ENCODE results near the gene CUL9. TPM values are rescaled to one million over a fixed set of nuclear protein-coding genes. Genes with fewer than 3 reads are reported as not detected.

The CUL9 gene
- total RNA-seq, 1 experiment from 2014 or later = 6.6 TPM

DNA sequence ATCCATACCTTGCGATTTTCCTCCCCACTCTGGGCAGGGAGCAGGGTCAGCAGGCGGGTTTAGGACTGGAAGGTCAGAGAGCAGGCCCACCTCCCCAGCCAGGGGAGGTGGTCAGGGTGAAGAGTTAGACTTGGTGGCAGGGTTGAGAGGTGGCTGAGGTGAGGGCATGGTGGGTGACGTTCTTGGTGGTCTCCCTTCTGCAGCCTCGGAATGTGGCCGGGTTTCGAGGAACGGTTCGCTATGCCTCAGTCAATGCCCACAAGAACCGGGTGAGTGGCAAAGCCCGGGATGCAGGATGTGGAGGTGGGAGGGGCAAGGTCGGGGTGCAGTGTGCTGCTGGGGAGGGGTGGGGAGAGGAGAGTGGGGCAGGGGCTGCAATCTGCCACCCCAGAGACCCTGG is 72.8 kb downstream of the CUL9 start:
- DNase-seq (ENCODE audit: low read depth) = no peak

- DNase-seq (ENCODE audit: low read depth) = no peak
These were observed 73.5 kb downstream of the CUL9 start for GRCh38 chr6:43255408-43256054.

DNA sequence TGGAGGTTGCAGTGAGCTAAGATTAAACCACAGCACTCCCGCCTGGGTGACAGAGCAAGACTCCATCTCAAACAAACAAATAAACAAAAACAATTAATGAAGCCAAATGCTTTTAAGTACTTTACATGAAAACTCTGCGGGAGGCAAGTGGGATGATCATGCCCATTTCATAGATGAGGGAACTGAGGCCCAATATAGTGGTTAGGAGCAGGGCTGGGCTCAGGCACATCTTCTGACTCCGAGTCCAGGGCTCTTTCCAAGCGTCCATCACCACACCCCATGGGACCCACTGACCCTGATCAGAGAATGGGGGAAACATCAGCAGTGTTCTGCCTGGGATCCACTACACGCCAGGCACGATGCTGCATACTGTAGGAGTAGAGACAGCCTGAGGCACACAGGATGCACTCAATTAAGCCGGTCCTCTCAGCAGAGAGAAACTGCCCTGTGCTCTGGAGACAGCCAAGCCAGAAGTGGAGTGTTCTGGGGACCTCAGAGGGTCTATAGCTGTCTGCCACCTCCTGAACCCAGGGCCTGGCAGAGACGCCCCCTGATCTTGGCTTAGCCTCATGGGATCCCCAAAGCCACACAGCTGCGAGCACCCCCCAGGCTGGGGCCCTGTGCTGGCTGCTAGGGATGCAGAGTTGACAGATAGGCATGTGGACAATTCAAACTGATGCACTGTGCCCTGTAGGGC is 74.8 kb downstream of the CUL9 start:
- DNase-seq (ENCODE audit: low read depth) = no peak

DNA sequence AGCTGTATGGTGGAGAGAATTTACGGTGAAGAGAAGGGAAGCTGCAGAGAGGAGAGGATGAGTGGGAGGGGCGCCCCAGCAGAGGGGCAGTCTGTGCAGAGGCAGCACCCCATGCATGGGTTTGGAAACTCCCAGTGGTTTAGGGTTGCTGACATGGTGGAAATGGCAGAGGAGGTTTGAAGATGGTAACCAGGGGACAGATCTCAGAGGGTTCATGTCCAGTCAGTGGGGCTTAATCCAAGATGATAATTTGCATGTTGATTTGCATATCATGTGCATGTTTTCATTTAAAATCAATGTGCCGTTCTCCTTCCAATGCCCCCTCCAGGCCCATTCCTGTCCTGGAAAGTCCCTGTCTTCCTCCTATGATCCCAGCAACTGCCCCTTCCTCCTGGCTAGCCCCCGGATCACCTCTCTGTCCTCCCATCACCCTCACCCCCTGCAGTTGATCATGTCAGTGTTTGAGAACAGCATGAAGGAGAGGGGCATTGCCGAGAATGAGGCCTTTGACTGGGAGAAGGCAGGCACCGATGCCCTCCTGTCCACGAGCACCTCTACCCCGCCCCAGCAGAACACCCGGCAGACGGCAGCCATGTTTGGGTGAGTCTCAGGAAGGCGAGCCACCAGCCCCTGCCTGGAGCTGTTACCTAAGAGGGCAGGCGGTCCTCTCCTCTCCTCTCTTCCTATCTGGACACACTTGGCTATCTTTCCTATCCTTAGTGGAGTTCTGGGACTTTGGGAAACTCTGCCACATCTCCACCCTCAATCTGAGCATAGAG is 75.6 kb downstream of the CUL9 start:
- DNase-seq (ENCODE audit: low read depth) = no peak

DNA sequence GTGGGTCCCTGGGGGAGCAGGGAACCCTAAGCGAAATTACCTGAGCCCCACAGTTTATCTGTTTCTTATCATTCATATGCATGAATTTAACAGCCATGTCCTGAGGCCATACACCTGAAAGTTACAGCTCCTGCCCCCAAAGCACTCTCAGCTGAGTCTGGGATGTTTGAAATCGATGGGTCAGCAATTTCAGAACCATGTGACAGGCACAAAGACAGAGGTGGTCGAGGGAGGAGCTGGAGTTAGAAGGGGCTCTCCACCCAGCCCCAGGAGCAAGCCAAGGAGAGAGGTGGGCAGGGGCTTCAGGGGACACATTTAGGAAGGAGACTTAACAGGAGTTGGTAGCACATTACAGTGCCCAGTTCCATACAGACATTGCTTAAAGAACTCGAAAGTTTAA is 76.2 kb downstream of the CUL9 start:
- no peak for DNase-seq (ENCODE audit: low read depth)

DNA sequence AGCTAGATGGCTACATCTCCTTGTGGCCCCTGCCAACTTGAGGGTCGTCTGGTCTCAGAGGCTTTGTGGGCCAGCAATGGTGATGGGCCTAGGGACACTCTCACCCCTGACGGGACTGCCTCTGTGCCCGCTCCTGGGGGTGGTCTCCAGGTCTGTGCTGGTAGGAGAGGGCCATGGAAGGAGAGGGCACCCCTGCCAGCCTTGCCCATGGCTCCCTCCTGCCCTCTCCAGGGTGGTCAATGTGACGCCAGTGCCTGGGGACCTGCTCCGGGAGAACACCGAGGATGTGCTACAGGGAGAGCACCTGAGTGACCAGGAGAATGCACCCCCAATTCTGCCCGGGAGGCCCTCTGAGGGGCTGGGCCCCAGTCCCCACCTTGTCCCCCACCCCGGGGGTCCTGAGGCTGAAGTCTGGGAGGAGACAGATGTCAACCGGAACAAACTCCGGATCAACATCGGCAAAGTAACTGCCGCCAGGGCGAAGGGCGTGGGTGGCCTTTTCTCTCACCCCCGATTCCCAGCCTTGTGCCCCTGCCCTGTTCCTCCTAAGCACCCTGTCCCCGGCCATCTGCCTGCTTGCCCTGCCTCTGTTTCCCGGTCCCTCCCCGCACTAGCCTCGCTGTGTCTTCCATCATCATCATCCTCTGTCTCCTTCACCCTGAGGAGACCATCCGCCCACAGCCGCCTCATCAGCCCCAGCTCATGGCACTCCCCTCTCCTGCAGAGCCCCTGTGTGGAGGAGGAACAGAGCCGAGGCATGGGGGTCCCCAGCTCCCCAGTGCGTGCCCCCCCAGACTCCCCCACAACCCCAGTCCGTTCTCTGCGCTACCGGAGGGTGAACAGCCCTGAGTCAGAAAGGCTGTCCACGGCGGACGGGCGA is 77.1 kb downstream of the CUL9 start:
- DNase-seq (ENCODE audit: low read depth) = no peak

GRCh38 chr6:43260791-43261190 is 78.8 kb downstream of the CUL9 start:
- no peak for DNase-seq (ENCODE audit: low read depth)

GRCh38 chr6:43261198-43261597 is 79.2 kb downstream of the CUL9 start:
- DNase-seq (ENCODE audit: low read depth) = no peak

DNA sequence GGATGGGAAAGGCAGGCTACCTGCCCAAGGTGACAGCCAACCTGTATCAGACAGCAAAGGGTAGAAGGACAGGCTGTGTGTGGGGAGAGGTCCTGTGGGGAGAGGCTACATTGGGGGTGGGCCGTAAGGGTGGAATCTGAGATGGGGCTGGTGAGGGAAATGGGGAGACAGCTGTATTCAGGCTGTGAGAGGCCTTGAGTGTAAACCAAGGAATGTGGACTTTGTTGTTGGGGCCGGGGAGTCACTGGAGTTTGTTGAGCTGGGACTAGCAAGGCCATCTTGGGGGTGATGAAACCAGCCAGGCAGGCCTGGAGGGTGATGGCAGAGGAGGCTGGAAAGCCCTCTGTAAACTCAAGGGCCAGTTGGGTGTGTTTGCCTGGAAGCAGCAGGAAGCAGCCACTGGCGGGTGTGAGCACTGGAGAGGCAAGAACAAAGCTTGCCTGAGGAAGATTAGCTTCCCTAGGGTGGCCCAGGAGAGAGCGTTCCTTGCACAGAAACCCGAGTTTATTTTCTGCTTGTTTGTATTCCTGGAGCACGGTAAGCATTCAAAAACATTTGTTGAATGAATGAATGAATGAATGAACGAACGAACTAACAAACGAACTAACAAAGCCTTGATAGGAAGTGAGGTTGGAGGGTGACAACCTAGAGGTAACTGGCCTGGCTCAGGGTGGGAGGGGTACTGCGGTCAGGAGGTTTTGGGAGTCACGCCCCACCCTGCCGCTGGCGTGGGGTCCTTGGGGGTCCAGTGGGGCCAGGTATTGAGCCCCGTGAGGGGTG is 80.2 kb downstream of the CUL9 start:
- no peak for DNase-seq (ENCODE audit: low read depth)

GRCh38 chr6:43262780-43263313 is 80.9 kb downstream of the CUL9 start:
- no peak for DNase-seq (ENCODE audit: low read depth)

DNA sequence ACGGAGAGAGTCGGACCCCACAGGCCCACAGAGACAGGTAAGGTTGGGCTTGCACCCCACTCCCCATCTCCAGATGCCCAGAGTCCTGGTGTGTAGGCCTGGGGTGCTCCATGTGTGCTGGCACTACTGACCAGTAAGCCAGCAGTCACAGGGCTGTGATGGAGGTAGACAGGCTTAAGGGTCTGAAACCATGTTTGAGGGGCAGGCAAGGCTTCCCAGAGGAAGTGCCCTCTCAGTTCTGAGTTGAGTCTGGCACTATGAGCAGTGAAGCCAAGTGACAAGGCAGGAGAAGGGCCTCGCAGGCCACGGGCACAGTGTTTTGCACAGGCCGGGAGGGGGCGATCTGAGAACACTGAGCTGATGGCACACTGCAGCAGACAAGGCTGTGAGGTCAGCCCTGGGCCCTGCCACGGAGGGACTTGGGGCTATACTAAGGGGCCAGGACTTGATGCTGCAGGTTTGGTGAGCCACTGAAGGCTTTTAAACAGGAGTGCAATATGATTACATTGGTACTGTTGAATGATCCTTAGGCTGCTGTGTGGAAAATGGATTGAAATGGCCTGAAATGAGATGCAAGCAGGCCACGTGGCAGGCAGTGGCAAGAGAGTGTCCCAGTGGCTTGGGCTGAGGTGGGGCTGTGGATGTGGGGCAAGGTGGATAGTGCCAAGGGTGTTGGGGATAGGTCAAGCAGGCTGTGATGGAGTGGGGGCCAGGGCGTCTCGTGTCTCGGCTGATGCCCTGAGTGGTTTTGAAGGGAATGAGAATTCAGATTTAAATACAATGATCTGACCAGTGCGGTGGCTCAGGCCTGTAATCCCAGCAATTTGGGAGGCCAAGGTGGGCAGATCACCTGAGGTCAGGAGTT is 81.5 kb downstream of the CUL9 start:
- peak; percentile 58 for DNase-seq (ENCODE audit: low read depth)

- DNase-seq (ENCODE audit: low read depth) = no peak
These were observed 82.7 kb downstream of the CUL9 start for GRCh38 chr6:43264599-43265145.

DNA sequence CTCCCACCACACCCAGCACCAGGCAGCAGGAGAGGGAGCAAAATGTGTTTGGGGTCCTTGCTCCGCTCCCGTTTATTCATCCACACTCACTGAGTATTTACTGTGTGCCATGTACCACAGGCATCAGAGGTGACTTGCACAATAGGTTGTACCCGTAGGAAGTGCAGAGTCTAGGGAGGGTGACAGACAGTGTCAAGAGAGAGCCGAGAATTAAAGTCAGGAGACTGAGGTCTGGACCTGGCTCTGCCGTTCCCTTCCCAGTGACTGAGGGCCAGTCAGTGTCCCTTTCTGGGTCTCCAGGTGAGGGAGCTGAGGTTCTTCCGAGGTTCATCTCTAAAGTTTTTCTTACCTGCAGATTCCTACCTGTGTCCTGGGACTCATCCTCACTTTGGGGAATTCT is 83.6 kb downstream of the CUL9 start:
- DNase-seq (ENCODE audit: low read depth) = no peak

GRCh38 chr6:43267619-43268354 is 85.8 kb downstream of the CUL9 start:
- DNase-seq (ENCODE audit: low read depth) = no peak

DNA sequence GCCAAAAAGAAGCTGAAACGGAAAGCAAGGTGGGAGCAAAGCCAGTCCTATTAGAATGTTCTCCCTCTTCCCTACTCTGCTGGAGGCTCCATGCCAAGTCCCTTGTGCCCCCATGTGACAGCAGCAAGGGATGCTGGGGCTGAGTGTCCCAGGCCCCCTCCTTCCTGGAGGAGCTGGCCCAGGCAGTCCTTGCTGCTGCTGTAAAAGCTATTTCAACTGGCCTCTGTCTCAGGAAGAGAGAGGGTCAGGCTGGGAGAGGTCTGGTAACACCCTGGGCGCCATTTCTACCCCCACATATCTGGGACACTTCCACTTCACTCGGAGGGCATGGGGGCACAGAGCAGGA is 86.3 kb downstream of the CUL9 start:
- DNase-seq (ENCODE audit: low read depth) = no peak

DNA sequence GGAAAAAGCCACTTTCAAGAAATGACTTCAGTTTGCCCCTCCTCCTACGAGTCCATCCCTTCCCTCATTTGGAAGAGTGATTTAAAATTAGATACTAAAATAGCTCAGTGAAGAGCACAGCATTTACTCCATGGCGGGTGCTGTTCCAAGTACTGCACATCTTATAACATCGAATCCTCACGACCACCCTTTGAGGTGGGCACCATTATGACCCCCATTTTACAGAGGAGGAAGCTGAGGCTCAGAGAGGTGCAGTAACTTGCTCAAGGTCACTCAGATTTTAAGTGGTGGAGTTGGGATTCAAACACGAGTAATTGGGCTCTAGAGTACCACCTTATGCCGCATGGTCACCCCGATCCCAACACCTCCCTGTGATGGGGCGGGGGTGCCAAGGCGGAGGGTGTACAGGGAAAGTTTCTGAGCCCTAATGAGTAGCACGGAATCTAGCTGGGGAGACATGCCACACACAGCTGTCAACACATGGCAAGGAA is 86.8 kb downstream of the CUL9 start:
- DNase-seq (ENCODE audit: low read depth) = no peak

- no peak for DNase-seq (ENCODE audit: low read depth)
These were observed 87.4 kb downstream of the CUL9 start for GRCh38 chr6:43269273-43270007.

All from RPMI7951 (cell line).